Measurements from ENCODE around the gene EIF4H. TPM values are rescaled to one million over a fixed set of nuclear protein-coding genes. Genes with fewer than 3 reads are reported as not detected.
"Not testable (repeated sequence)": the region's sequence is repeated elsewhere in the genome, so short reads cannot be mapped to it uniquely, and the experiment has no call there.

Gene EIF4H
- total RNA-seq, 8 experiments from 2014 or later = 203 to 351 (median 241) TPM

- in situ Hi-C loops (cut with MboI; ENCODE audit: low pct_unique_long_range_greater_than_20kb in 2 of 9, low sequenced_read_pairs in 9 of 9, unreplicated experiment in 9 of 9) = loop anchor here in 1 of 9 experiments (25.0 kb wide), 1 partner anchor 331 kb away; the partner anchor contains the start of gene TMEM270
- Histone ChIP-seq H3K27ac (no peak overlapping the region), H3K4me1 (replicated peaks in 1 of 2) (no peaks in the 10 kb centered on the region), H3K4me3 (no peak overlapping the region)
- ATAC-seq (replicated peaks in 6 of 8) = no peak
- 85 to 100% (median 95%) methylated on average over 1 to 7 of the region's 8 CpGs; no CpG with 5 or more reads in 3 of the 10 experiments for WGBS, 10 experiments
Measured at GRCh38 chr7:74193054-74193453, 18.9 kb downstream of the EIF4H start.

GRCh38 chr7:74193913-74194312, 19.8 kb downstream of the EIF4H start:
- no peak overlapping the region for H3K27ac ChIP-seq
- in situ Hi-C loops (cut with MboI; ENCODE audit: low pct_unique_long_range_greater_than_20kb in 2 of 9, low sequenced_read_pairs in 9 of 9, unreplicated experiment in 9 of 9) = loop anchor here in 1 of 9 experiments (25.0 kb wide), 1 partner anchor 332 kb away; the partner anchor contains the start of gene TMEM270
- no peak for ATAC-seq (replicated peaks in 6 of 8)
- H3K4me1 ChIP-seq (replicated peaks in 1 of 2) = no peaks in the 10 kb centered on the region
- no peak overlapping the region for H3K4me3 ChIP-seq
- 67 to 100% (median 100%) methylated on average over 1 to 6 of the region's 7 CpGs; no CpG with 5 or more reads in 1 of the 10 experiments for WGBS, 10 experiments

- in situ Hi-C loops (cut with MboI; ENCODE audit: low pct_unique_long_range_greater_than_20kb in 2 of 9, low sequenced_read_pairs in 9 of 9, unreplicated experiment in 9 of 9) = loop anchor here in 1 of 9 experiments (25.0 kb wide), 1 partner anchor 332 kb away; the partner anchor contains the start of gene TMEM270
- H3K4me3 ChIP-seq = no peak overlapping the region
- WGBS, 10 experiments = 24 to 100% (median 90%) methylated on average over 1 to 14 of the region's 14 CpGs; no CpG with 5 or more reads in 3 of the 10 experiments
- no peak for ATAC-seq (replicated peaks in 6 of 8)
- H3K4me1 ChIP-seq (replicated peaks in 1 of 2) = no peaks in the 10 kb centered on the region
- H3K27ac ChIP-seq = no peak overlapping the region
Measured at GRCh38 chr7:74194686-74195085, 20.5 kb downstream of the EIF4H start.

- H3K4me3 ChIP-seq; H3K27ac ChIP-seq; H3K4me1 ChIP-seq (replicated peaks in 1 of 2): not testable (repeated sequence)
- 90 to 100% (median 100%) methylated on average over 1 to 2 of the region's 23 CpGs; no CpG with 5 or more reads in 7 of the 10 experiments for WGBS, 10 experiments
- in situ Hi-C loops (cut with MboI; ENCODE audit: low pct_unique_long_range_greater_than_20kb in 2 of 9, low sequenced_read_pairs in 9 of 9, unreplicated experiment in 9 of 9) = loop anchor here in 1 of 9 experiments (25.0 kb wide), 1 partner anchor 333 kb away; the partner anchor contains the start of gene TMEM270
- peak in 1 of 8 experiments; percentile 19 for ATAC-seq (replicated peaks in 6 of 8)
Measured at GRCh38 chr7:74195139-74195860, 21.1 kb downstream of the EIF4H start.

GRCh38 chr7:74195968-74196654, 22.0 kb downstream of the EIF4H start:
- in situ Hi-C loops (cut with MboI; ENCODE audit: low pct_unique_long_range_greater_than_20kb in 2 of 9, low sequenced_read_pairs in 9 of 9, unreplicated experiment in 9 of 9) = loop anchor here in 1 of 9 experiments (25.0 kb wide), 1 partner anchor 334 kb away; the partner anchor contains the start of gene TMEM270
- peak in 2 of 8 experiments; percentile 15 to 33 for ATAC-seq (replicated peaks in 6 of 8)
- no CpG with 5 or more reads among the region's 19 CpGs for WGBS, 10 experiments
- not testable (repeated sequence) for H3K4me3 ChIP-seq; H3K4me1 ChIP-seq (replicated peaks in 1 of 2); H3K27ac ChIP-seq

- Histone ChIP-seq H3K4me3 (no peak overlapping the region), H3K27ac (no peak overlapping the region), H3K4me1 (replicated peaks in 1 of 2) (no peaks in the 10 kb centered on the region)
- 72 to 100% (median 86%) methylated on average over 2 to 4 of the region's 9 CpGs; no CpG with 5 or more reads in 4 of the 10 experiments for WGBS, 10 experiments
- in situ Hi-C loops (cut with MboI; ENCODE audit: low pct_unique_long_range_greater_than_20kb in 2 of 9, low sequenced_read_pairs in 9 of 9, unreplicated experiment in 9 of 9) = loop anchor here in 1 of 9 experiments (25.0 kb wide), 1 partner anchor 335 kb away; the partner anchor contains the start of gene TMEM270
- no peak for ATAC-seq (replicated peaks in 6 of 8)
Measured at GRCh38 chr7:74197449-74198124, 23.4 kb downstream of the EIF4H start.

GRCh38 chr7:74199551-74200355, 25.6 kb downstream of the EIF4H start:
- H3K27ac ChIP-seq = no peak overlapping the region
- WGBS, 10 experiments = 67 to 92% (median 87%) methylated on average over 4 to 13 of the region's 19 CpGs; no CpG with 5 or more reads in 2 of the 10 experiments
- no peak for ATAC-seq (replicated peaks in 6 of 8)
- no peaks in the 10 kb centered on the region for H3K4me1 ChIP-seq (replicated peaks in 1 of 2)
- no peak overlapping the region for H3K4me3 ChIP-seq
- in situ Hi-C loops (cut with MboI; ENCODE audit: low pct_unique_long_range_greater_than_20kb in 2 of 9, low sequenced_read_pairs in 9 of 9, unreplicated experiment in 9 of 9) = loop anchor here in 4 of 9 experiments (25.0 kb wide), 2 partner anchors 188 to 337 kb away; partner anchors contain the start of gene TMEM270 (in 2 of the 4)

- Histone ChIP-seq H3K4me3 (no peak overlapping the region), H3K4me1 (replicated peaks in 1 of 2) (no peaks in the 10 kb centered on the region), H3K27ac (no peak overlapping the region)
- 24 to 92% (median 48%) methylated on average over 2 to 12 of the region's 12 CpGs for WGBS, 10 experiments
- in situ Hi-C loops (cut with MboI; ENCODE audit: low pct_unique_long_range_greater_than_20kb in 2 of 9, low sequenced_read_pairs in 9 of 9, unreplicated experiment in 9 of 9) = loop anchor here in 4 of 9 experiments (25.0 kb wide), 2 partner anchors 184 to 341 kb away; partner anchors contain the start of gene TMEM270 (in 1 of the 4)
- ATAC-seq (replicated peaks in 6 of 8) = peak in 5 of 8 experiments; percentile 6 to 36 (median 29)
Measured at GRCh38 chr7:74202841-74203556, 28.8 kb downstream of the EIF4H start.

GRCh38 chr7:74203956-74204618, 29.9 kb downstream of the EIF4H start:
- in situ Hi-C loops (cut with MboI; ENCODE audit: low pct_unique_long_range_greater_than_20kb in 2 of 9, low sequenced_read_pairs in 9 of 9, unreplicated experiment in 9 of 9) = loop anchor here in 4 of 9 experiments (25.0 kb wide), 2 partner anchors 183 to 342 kb away; partner anchors contain the start of gene TMEM270 (in 1 of the 4)
- WGBS, 10 experiments = 100% methylated on average over 1 of the region's 1 CpG; no CpG with 5 or more reads in 8 of the 10 experiments
- no peaks in the 10 kb centered on the region for H3K4me1 ChIP-seq (replicated peaks in 1 of 2)

GRCh38 chr7:74206052-74206451, 31.9 kb downstream of the EIF4H start:
- in situ Hi-C loops (cut with MboI; ENCODE audit: low pct_unique_long_range_greater_than_20kb in 2 of 9, low sequenced_read_pairs in 9 of 9, unreplicated experiment in 9 of 9) = loop anchor here in 4 of 9 experiments (25.0 kb wide), 2 partner anchors 181 to 344 kb away; partner anchors contain the start of gene TMEM270 (in 1 of the 4)
- not testable (repeated sequence) for H3K27ac ChIP-seq; ATAC-seq (replicated peaks in 6 of 8)

More at GRCh38 chr7:74203956-74204618, 29.9 kb downstream of the EIF4H start:
- no peak for ATAC-seq (replicated peaks in 6 of 8)
- Histone ChIP-seq H3K27ac (no peak overlapping the region), H3K4me3 (no peak overlapping the region)

More at GRCh38 chr7:74206052-74206451, 31.9 kb downstream of the EIF4H start:
- not testable (repeated sequence) for H3K4me1 ChIP-seq (replicated peaks in 1 of 2); H3K4me3 ChIP-seq
- WGBS, 10 experiments = 60 to 100% (median 87%) methylated on average over 1 to 10 of the region's 10 CpGs; no CpG with 5 or more reads in 2 of the 10 experiments
